Lung (tissue), 12 donors: ENCODE data around the gene DPH5. TPM values are rescaled to one million over a fixed set of nuclear protein-coding genes. Genes with fewer than 3 reads are reported as not detected.

ENCODE experiments used
- ATAC-seq: fragments of 200-7000 bp; cut with Tn5 transposase; one replicate; pipeline ENCODE4 v1.9.1; 2020; ENCODE audit warnings: moderate number of reproducible peaks; ENCODE audit not compliant: insufficient read depth, low FRiP score
- DNase-seq, 3 donors: peaks; one replicate each; pipeline ENCODE4 v3.0.0-alpha.2; 2013 to 2017
- H3K27ac ChIP-seq, 2 donors: one replicate each; pipeline ENCODE4 v1.5.1; 2013; ENCODE audit warnings: mild to moderate bottlenecking in 2 of 2, moderate library complexity in 2 of 2, control low read depth in 1 of 2, inconsistent platforms in 1 of 2, low read depth in 1 of 2, low read length in 1 of 2
- H3K27me3 ChIP-seq, 3 donors: one replicate each; pipeline ENCODE4 v1.5.1; 2013; ENCODE audit warnings: low read length in 2 of 3; ENCODE audit not compliant: control insufficient read depth in 3 of 3, insufficient read depth in 3 of 3
- H3K36me3 ChIP-seq, 4 donors: one replicate each; pipeline ENCODE4 v1.5.1; 2013; ENCODE audit warnings: low read length in 4 of 4, mild to moderate bottlenecking in 1 of 4, moderate library complexity in 1 of 4; ENCODE audit not compliant: control insufficient read depth in 4 of 4, insufficient read depth in 4 of 4
- H3K4me1 ChIP-seq, 5 donors: one replicate each; pipeline ENCODE4 v1.5.1; 2013; ENCODE audit warnings: low read length in 5 of 5, mild to moderate bottlenecking in 2 of 5, moderate library complexity in 1 of 5; ENCODE audit not compliant: control insufficient read depth in 5 of 5, insufficient read depth in 5 of 5
- H3K4me3 ChIP-seq: one replicate; pipeline ENCODE4 v1.5.1; 2013; ENCODE audit warnings: mild to moderate bottlenecking, control low read depth, moderate library complexity
- H3K9ac ChIP-seq, 2 donors: one replicate each; pipeline ENCODE4 v1.5.1; 2013; ENCODE audit warnings: low read length in 2 of 2, control low read depth in 1 of 2; ENCODE audit not compliant: insufficient read depth in 1 of 2
- H3K9me3 ChIP-seq, 4 donors: one replicate each; pipeline ENCODE4 v1.5.1; 2013; ENCODE audit warnings: low read length in 3 of 4, mild to moderate bottlenecking in 1 of 4, moderate library complexity in 1 of 4; ENCODE audit not compliant: control insufficient read depth in 4 of 4, insufficient read depth in 3 of 4
- WGBS, 2 donors: extraction: QIAGEN DNeasy Blood & Tissue Kit; methylation state at CpG; one replicate each; pipeline ENCODE4 v1.1.7; 2013; 5-methylcytosine and 5-hydroxymethylcytosine counted together
- polyA plus RNA-seq, 2 donors: library from polyadenylated mRNA; stranded (reverse); fragments of 200-250 nt; gene quantifications; one replicate each; pipeline ENCODE4 v1.2.1, GENCODE V29; 2013
- total RNA-seq, 2 donors: library from RNA; depleted of rRNA in 1 of 2; stranded (reverse); fragments of >200 nt in 1 of 2; gene quantifications; one replicate each; pipeline ENCODE4 v1.2.1, GENCODE V29; 2014 to 2021
- TF ChIP-seq, protein P1 (sequence below): IDR thresholded peaks from 2 replicates; pipeline ENCODE4 v1.5.1; 2012; ENCODE audit warnings: mild to moderate bottlenecking; ENCODE audit errors: control extremely low read depth, extremely low read depth
- donor health status: control.
- donor health status: control.
- donor health status: Bipolar disorder and iron deficiency.
- donor health status: healthy.
- donor health status: DM: yes; HTN: yes; CAD: no.

DPH5 gene
- total and polyA plus RNA-seq, 4 donors: 21.2 to 30.7 (median 27.2) TPM

DNA sequence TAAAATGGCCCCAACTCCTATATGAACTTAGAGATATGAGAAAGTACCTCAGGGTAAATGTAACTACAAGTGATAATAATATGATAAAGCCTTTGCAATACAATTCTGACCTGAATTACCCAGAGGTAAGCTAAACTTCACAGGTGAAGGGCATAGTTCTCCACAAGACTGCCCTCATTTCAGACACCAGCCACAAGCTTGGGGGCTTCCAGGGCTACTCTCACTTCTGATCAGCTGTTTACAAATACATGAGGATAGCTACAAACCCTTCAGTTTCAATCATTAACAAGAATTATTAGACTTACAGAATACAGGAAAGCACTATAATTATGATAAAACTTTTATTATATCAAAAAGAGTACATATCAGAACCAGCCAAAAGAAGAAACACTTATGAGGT lies 18.7 kb upstream of the DPH5 start:
- Histone ChIP-seq H3K27me3 (no peaks in the 10 kb centered on the region), H3K36me3 (peaks cover 0 to 7% (median 3%) of the 10 kb centered on the region in 4 donors), H3K9me3 (peaks cover 0 to 5% (median 0%) of the 10 kb centered on the region in 4 donors), H3K4me3 (no peak overlapping the region), H3K4me1 (peaks cover 0 to 3% (median 0%) of the 10 kb centered on the region in 5 donors), H3K9ac (no peak overlapping the region), H3K27ac (no peak overlapping the region)
- TF ChIP-seq, protein P1, sequence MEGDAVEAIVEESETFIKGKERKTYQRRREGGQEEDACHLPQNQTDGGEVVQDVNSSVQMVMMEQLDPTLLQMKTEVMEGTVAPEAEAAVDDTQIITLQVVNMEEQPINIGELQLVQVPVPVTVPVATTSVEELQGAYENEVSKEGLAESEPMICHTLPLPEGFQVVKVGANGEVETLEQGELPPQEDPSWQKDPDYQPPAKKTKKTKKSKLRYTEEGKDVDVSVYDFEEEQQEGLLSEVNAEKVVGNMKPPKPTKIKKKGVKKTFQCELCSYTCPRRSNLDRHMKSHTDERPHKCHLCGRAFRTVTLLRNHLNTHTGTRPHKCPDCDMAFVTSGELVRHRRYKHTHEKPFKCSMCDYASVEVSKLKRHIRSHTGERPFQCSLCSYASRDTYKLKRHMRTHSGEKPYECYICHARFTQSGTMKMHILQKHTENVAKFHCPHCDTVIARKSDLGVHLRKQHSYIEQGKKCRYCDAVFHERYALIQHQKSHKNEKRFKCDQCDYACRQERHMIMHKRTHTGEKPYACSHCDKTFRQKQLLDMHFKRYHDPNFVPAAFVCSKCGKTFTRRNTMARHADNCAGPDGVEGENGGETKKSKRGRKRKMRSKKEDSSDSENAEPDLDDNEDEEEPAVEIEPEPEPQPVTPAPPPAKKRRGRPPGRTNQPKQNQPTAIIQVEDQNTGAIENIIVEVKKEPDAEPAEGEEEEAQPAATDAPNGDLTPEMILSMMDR: no peak
- ATAC-seq: no peak
- no peak for DNase-seq

DNA sequence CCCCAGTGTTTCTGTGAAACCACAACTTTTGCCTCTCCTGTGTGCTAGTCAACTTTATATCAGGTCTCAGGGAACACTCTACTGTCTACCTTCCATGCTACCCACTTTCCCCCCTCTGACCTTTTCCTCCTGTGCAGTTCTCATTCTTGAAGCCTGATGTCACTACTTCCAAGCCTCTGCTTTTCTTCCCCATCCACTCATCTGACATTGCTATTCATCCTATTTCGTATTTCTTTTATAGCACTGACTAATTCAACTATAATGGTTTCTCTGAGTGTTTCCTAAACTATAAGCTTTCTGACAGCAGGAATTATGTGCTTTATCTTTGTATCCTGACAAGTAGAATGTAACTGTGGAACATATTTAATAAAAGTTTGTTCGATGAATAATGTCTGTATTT lies 18.2 kb upstream of the DPH5 start:
- WGBS, 2 donors: 78 to 85% methylated on average over 2 of the region's 2 CpGs
- TF ChIP-seq, protein P1: no peak

DNA sequence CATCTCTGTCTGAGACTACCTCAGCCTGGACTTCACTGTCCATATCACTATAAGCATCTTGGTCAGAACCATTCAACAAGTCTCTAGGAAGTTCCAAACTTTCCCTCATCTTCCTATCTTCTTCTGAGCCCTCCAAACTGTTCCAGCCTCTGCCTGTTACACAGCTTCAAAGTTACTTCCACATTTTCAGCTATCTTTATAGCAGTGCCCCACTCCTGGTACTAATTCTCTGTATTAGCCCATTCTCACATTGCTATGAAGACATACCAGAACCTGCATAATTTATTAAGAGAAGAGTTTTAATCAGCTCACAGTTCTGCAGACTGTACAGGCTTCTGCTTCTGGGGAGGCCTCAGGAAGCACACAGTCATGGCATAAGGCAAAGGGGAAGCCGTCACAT lies 15.7 kb upstream of the DPH5 start:
- H3K4me3 ChIP-seq: no peak overlapping the region
- 93 to 100% methylated on average over 1 of the region's 1 CpG for WGBS, 2 donors

More for the DNA sequence above, 18.2 kb upstream of the DPH5 start:
- Histone ChIP-seq H3K27ac (no peak overlapping the region), H3K9ac (no peak overlapping the region), H3K4me1 (peaks cover 0 to 3% (median 0%) of the 10 kb centered on the region in 5 donors), H3K4me3 (no peak overlapping the region), H3K36me3 (peaks cover 0 to 7% (median 3%) of the 10 kb centered on the region in 4 donors), H3K9me3 (peaks cover 0 to 5% (median 0%) of the 10 kb centered on the region in 4 donors), H3K27me3 (no peaks in the 10 kb centered on the region)
- ATAC-seq: no peak
- DNase-seq: peak in 1 of 3 donors; percentile 23

More for the DNA sequence above, 15.7 kb upstream of the DPH5 start:
- H3K9me3 ChIP-seq: peaks cover 0 to 5% (median 0%) of the 10 kb centered on the region in 4 donors
- H3K36me3 ChIP-seq: peaks cover 0 to 7% (median 4%) of the 10 kb centered on the region in 4 donors
- DNase-seq (no peak), ATAC-seq (no peak)
- H3K27ac ChIP-seq: no peak overlapping the region
- no peak overlapping the region for H3K9ac ChIP-seq
- no peaks in the 10 kb centered on the region for H3K27me3 ChIP-seq
- peaks cover 0 to 3% (median 0%) of the 10 kb centered on the region in 5 donors for H3K4me1 ChIP-seq
- TF ChIP-seq, protein P1: no peak
